Stimulated activated naive CD8-positive, alpha-beta T cell treated with anti-CD3 and anti-CD28 coated beads, Interleukin-15, Interleukin-2, amounts not matched to agents 100 U/mL and 50 U/mL, for 24 hours (primary cell): Measurements from ENCODE around the gene IGF2BP1.
"Not testable (repeated sequence)": the region's sequence is repeated elsewhere in the genome, so short reads cannot be mapped to it uniquely, and the experiment has no call there.

Experiments
- ATAC-seq: fragments of 150-1000 bp; cut with Tn5 transposase; one replicate; pipeline ENCODE4 v1.10.0; 2021
- DNase-seq: peaks from one replicate; pipeline ENCODE4 v3.0.0; 2021

The IGF2BP1 gene

DNA sequence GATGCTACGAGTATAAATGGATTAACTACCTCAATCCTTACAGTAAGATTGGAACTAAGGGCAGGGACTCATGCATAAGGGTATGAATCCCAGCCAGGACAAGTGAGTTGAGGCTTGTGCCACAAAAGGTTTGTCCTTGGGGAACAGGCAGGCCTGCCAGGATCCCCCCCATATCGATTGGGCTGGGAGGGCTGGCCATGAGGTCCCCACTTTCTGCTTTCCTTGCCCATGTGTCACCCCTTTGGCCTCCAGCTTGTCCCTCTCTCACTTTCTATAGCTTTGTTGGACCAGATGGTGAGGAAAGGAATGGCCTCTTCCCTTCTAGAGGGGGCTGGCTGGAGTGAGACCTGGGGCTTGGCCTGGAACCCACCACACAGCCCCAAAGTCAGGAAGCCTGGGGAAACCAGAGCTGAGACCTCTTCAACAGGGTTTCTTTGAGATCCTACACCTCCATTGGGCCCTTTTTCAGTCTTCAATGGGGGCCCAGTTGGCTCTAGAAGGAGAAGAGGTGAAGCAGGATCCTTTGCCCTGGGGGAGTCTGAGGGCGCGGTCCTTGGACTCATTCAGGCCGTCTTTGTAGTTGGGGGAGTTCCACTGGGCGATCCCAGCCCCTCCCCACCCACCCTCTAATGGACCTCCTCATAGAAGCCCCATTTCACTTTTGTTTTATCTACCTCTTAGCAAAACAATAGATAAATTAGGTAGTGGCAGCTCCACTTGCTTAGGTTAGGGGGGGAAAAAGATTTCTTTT lies 57.3 kb downstream of the IGF2BP1 start:
- DNase-seq (no peak), ATAC-seq (no peak)

DNA sequence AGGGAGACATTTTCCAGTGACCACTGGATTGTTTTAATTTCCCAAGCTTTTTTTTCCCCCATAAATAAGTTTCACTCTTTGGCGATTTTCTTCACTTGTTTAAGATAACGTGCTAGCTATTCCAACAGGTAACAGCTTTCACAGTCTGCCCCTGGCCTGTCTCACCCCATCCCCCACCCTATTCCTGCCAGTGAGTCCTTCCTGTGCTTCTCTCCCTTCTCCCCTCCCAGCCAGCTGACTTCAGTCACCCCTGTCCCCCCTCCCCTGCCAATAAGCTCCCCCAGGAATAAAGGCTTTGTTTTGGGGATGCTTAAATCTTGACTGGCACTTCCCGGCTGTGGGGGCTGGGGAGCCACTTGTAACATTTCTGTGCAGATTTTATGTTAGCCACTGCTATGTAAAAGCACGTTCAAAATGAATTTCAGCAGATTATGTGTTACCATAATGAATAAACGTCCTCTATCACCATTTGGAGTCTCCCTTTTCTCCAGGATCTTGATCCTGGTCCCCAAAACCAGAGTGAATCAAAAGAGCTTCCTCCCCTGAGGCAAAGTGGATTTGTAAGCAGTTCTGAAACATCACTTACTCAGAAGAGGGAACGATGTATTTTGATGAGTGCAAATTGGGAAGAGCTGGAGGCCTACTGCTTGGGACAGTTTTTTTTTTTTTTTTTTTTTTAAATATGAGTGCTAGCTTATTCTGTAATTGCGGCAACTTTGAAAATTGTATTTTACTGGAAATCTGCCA lies 58.2 kb downstream of the IGF2BP1 start:
- ATAC-seq: no peak
- DNase-seq: no peak

DNA sequence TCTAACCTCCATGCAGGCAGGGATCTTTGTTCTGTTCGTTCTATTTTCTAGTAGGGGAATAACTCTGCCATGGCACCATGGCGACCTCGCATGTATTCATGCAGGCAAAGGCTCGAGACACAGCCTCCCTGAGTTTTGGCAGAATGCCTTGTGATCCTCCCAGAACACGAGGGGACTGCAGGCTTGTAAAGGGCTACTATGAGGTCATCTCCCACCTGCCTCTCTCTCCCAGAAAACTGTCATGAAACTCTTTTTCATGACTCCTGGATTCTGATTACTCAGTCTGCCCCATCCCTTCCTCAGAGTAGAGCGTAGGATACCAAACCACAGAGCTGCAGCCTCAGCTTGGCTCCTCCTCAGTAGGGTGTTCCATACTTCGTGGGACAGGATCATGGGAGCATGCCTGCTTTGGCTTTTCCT lies 64.3 kb downstream of the IGF2BP1 start:
- no peak for ATAC-seq
- DNase-seq: no peak

DNA sequence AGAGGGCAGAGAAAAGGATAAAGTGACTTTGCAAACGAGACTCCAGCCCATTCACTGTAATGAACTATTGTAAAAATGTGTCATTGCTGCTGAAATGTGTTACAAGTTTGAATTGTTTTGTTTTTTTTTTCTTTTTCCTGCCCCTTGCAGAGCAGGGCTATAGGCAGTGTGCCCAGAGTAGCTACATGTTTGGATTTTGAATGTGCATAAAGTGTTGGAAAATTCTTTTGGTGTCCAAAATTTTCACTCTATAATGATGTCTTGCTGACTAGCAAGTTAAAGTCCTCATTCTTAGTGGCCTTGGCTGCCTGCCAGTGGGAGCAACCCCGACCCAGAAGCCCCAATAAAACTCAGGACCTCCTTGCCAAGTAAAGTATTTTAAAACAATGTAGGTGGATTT lies 66.5 kb downstream of the IGF2BP1 start:
- ATAC-seq: no peak
- DNase-seq: no peak

DNA sequence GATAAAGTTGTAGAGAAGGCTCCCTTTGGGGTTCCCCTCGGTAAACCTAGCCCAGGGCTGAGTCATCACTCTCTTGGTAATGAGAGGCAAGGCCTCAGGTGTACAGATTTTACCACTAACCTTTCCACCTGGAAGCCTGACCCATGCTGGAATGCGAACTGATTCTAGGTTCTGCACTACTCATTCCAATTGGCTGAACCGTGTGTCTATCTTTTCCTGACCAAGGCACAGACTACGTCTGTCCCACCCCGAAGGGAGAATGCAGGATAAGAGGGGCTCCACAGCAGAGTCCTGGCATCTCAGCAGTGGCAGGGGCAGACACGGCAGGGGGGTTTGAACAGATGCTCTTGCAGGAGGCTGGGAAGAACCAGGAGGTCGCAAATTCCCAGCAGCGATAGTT lies 70.0 kb downstream of the IGF2BP1 start:
- no peak for ATAC-seq
- DNase-seq: no peak

DNA sequence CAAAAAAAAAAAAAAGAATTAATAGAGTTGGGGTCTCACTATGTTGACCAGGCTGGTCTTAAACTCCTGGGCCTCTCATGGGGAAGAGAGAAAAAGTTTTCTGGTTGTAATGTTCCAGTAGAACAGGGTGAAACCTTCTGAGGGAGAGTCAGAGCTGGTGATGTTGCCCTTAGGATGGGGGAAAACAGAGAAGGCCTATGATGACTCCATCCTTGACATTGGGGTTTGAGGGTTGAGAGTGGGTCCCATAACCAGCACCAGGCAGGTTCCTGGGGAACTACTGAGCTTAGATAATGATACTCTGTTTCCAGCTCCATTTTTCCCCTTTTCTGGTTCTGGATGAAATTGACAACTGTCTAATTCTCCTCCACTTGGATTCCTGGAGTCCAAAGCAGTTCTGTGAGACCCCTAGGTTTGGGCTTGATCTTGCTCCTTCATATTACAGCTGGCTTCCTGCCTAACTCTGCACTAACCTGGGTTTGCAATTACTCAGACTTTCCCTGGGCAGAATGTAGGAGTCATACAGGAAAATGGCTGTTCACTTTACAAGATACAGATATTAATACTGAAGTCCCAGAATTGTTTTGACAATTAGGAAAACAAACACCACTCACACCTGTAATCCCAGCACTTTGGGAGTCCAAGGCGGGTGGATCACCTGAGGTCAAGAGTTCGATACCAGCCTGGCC lies 72.5 kb downstream of the IGF2BP1 start:
- DNase-seq: no peak
- peak; percentile 40 for ATAC-seq

DNA sequence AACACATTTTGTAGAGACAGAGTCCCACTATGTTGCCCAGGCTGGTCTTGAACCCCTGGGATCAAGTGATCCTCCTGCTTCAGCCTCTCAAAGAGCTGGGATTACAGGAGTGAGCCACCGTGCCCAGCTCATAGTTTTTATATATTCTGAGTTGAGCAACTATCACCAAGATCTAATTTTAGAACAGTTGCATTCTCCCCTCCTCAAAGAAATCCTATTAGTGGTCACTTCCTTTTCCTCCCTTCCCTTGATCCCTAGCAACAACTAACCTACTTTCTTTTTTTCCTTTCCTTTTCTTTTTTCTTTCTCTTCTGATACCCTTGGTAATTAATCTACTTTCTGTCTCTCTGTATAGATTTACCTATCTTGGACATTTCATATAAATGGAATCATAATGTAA lies 73.9 kb downstream of the IGF2BP1 start:
- no peak for DNase-seq
- no peak for ATAC-seq

DNA sequence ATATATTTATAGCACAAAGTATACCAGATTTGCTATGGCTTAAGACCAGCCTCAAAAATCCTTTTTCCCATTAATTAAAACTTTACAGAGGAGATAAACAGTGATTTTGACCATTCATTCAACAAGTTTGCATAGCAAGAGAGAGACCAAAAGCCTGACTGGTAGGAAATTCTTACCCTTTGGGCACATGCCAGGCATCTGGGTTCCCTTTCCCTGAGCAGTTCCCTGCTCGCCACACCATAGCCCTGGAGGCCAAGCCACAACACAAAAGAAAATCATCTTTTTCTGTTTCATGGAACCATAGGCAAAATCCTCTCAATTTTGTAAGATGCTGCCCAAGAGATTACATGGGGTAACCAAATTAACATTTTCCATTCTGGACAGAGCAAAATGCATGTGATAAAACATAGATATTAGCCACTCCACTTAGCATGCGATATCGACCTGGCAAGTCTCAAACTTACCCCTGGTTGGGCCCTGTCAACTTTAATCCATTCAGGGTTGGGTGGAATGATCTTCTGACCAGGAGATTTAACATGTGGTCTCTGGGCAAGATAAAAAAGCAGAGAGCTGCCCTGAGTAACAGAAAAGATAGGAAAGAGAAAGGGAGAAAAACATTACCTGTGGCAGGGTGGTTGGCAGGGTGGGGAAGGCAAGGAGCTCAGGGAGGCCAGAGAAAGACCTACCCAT lies 77.8 kb downstream of the IGF2BP1 start:
- DNase-seq (no peak), ATAC-seq (no peak)

DNA sequence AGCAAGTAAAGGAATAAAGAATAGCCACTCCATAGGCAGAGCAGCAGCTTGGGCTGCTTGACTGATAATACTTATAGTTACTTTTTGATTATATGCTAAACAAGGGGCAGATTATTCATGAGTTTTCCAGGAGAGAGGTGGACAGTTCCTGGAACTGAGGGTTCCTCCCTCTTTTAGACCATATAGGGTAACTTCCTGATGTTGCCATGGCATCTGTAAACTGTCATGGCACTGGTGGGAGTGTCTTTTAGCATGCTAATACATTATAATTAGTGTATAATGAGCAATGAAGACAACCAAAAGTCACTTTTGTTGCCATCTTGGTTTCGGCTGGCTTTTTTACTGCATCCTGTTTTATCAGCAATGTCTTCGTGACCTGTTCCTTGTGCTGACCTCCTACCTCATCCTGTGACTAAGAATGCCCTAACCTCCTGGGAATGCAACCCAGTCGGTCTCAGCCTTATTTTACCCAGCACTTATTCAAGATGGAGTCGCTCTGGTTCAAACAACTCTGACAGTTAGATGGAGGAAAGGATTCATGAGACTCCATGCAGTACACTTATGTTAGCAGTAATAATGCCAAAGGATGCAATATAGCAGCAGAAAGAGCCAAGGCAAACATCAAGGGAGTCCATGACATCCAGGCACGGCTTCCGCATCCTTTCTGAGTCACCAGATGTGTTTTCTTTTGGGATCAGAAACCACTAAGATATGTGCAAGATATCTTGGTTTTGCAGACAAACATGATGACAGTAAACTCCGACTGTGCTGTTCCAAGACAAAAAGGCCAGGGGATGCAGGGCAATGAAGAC lies 79.6 kb downstream of the IGF2BP1 start:
- ATAC-seq: no peak
- no peak for DNase-seq

DNA sequence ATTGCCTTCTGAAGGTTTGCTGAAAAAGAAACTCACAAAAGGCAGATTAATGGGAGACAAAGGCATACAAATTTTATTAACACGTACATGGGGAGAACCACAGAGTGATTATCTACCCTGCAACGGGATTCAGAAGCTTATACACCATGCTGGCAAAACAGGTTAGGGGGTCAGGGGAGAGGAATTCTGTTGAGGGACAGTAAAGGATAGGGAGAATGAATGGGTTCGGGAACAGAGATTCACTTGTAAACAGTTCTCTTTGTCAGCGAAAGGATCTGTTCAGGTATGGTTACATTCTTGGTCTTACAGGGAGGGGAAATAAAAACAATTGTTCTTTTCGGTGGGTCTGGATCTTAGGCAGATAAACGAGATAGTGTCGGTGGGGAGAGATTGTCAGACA lies 81.1 kb downstream of the IGF2BP1 start:
- DNase-seq (no peak), ATAC-seq (no peak)

DNA sequence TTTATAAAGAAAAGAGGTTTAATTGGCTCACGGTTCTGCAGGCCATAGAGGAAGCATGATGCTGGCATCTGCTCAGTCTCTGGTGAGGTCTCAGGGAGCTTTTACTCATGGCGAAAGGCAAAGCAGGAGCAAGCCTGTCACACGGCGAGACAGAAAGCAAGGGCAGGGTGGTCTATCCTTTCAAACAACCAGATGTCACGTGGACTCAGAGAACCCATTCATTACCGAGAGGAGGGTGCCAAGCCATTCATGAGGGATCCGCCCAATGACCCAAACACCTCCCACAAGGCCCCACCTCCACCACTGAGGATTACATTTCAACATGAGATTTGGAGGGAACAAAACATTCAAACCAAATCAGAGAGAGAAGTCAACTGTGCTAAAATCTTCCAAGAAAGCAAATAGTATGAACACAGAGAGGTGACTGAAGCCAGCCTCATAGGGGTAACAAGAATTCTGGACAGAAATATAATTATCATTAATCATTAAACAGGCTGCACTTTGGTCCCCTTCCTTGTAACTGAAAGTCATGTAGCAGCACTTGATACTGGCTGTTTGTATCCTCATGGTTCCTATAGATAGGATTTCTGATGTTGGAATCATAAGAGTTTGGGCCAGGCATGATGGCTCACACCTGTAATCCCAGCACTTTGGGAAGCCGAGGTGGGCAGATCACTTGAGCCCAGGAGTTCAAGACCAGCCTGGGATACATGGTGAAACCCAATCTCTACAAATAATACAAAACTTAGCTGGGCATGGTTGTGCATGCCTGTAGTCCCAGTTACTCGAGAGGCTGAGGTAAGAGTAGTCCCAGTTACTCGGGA lies 82.9 kb downstream of the IGF2BP1 start:
- DNase-seq (no peak), ATAC-seq (no peak)

DNA sequence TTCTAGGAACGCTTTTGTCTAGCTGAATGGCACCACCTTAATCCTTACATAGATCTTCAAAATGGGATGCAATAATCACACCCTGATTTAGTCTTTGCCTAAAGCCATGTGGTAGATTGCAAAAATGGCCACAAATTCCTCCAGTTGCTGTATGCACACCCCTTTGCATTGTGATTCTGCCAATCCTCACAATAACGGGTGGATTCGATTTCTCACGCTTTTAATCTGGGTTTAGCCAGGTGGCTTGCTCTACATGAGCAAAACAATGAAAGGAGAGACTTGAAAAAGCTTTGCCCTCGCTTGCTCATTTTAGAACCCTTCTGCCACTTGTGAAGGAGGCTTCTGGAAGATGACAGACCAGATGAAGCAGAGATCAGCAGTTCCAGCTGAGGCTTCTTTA lies 85.0 kb downstream of the IGF2BP1 start:
- no peak for ATAC-seq
- no peak for DNase-seq

DNA sequence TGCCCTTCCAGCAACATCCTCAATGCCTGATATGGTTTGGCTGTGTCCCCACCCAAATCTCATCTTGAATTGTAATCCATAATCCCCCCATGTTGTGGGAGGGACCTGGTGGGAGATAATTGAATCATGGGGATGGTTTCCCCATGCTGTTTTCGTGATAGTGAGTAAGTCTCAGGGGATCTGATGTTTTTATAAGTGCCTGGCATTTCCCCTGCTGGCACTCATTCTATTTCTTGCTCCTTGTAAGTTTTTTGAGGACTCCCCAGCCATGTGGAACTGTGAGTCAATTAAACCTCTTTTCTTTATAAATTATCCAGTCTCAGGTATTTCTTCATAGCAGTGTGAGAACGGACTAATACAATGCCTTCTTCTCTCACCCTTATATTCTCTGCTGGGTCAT lies 87.9 kb downstream of the IGF2BP1 start:
- not testable (repeated sequence) for ATAC-seq, DNase-seq

DNA sequence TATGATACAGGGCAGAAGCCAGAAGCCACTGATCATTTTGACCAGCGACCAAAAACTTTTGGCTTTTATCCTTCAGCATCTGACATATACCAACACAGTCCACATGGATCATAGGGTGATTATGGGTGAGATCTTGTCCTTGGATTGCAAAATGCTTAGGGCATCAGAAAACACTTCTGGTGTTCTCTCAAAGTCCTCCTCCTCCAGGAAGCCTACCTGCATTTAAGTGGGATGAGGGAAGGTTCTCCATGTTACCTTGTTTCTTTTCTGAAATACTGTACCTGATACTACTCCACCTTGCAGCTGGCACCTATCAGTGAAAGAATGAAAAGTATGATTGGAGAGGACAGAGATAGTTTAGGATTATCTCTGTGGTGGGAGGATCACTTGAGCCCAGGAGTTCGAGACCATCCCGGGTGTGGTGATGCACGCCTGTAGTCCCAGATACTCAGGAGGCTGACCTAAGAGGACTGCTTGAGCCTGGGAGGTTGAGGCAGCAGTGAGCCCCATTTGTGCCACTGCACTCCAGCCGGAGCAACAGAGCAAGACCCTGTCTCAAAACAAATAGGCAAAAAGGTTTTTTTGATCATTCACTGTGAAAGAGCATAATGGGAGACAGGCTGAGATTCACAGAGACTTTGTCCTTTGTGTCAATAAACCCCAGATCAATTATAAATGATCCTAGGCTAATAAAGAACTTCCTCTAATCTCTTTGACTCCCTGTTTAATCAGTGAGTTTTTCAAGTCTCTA lies 88.6 kb downstream of the IGF2BP1 start:
- no peak for ATAC-seq
- DNase-seq: no peak

DNA sequence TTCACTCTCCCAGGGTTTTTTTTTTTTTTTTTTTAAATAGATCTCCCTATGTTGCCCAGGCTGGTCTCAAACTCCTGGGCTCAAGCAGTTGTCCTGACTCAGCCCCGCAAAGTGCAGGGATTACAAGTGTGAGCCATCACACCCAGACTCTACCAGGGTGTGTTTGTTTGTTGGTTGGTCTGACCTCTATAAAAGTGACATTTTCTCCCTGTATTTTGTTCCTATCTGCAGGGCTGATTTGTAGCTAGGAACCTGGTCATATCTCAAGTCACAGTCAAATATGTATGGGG lies 89.1 kb downstream of the IGF2BP1 start:
- ATAC-seq: no peak
- no peak for DNase-seq

DNA sequence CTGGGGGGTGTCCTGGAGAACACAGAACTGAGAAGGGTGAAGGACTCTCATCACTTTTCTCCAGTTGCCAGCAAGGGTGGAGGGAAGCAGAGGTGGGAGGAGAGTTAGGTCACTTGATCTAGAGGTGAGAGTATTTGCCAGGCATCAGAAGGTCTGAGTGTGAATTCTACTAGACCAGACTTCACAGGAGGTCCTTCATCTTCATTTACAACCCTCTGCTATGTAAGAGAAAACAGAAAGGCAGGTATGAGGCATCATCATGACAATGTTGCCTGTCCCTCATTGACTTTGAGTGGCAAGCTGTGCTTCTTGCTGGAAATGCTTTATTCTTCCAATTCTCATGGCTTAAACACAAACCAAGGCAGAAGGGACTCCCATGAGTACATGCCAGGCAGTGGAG lies 89.5 kb downstream of the IGF2BP1 start:
- DNase-seq (no peak), ATAC-seq (no peak)

DNA sequence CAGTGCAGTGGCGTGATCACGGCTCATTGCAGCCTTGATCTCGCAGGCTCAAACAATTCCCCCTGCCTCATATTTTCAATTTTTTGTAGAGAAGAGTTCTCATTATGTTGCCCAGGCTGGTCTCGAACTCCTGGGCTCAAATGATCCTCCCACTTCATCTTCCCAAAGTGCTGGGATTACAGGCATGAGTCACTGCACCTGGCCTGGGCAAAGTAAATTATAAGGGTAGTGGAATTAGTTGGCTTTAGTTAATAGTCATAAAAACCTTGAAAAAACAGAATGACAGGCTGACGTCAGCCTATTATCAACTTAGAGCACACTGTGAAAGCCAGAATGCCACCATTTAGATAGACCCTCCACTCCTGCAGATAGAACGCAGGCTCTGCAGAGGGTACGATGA lies 91.9 kb downstream of the IGF2BP1 start:
- no peak for DNase-seq
- ATAC-seq: no peak

DNA sequence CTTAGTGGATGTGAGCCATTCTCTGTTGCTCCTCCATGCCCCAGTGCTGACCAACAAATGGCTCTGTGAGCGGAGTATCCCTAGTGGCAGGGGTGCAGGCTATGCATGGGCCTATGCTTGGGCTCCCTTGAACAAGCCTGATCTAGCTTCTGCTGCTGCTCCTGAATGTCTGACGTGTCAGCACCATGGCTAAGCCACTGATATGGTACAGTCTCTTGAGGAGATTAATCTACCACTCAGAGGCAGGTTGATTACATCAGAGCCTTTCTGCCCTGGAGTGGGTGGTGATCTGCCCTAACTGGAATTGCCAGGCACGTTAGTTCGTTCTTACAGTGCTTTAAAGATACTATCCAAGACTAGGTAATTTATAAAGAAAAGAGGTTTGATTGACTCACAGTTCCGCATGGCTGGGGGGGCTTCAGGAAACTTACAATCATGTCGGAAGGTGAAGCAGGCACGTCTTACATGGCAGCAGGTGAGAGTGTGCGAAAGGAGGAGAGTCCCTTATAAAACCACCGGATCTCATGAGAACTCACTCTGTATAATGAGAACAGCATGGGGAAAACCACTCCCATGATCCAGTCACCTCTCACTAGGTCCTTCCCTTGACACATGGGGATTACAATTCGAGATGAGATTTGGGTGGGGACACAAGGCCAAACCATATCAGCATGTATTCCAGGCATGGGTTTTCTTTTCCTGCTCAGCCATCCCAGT lies 93.9 kb downstream of the IGF2BP1 start:
- ATAC-seq (no peak), DNase-seq (no peak)

DNA sequence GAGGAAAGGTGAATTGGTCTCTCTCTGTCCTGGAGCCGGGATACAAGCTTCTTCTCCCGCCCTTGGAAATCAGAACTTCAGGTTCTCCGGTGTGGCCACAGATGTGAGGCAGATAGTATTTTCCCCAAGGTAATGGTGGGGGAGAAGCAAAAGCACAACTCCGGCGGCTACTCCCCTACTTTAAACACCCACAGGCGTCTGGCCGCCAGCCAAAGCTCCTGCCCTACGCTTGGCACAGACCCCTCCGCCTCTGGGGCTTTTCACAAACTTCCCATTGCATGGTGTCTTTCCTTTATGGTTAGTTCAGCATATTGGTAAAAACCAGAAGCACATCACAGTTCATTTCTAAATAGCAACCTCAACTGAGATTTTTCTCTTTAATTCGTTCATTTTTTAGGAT lies 95.9 kb downstream of the IGF2BP1 start:
- ATAC-seq (no peak), DNase-seq (no peak)

DNA sequence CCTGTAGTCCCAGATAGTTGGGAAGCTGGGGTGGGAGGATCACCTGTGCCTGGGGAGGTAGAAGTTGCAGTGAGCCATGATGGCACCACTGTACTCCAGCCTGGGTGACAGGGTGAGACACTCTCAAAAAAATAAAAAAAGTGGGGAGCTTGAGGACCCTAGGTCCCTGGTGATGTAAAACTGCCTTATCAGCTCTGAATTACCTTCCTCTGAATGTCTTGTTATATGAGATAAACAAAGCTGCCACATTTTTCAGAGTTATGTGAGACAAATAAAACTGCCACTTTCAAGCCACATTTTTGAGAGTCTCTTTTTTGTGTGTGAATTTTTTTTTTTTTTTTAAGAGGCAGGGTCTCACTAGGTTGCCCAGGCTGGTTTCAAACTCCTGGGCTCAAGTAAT lies 103.4 kb downstream of the IGF2BP1 start:
- no peak for DNase-seq
- ATAC-seq: no peak
